Parathyroid adenoma (tissue), 2 donors: ENCODE results near the gene CFAP57.

Experiments used
- H2AFZ ChIP-seq: fragments of 300-600 bp; sonication (generic); one replicate; pipeline ENCODE4 v1.7.0; 2017; ENCODE audit warnings: antibody characterized with exemption, mild to moderate bottlenecking
- H3K27ac ChIP-seq: fragments of 300-600 bp; sonication (generic); one replicate; pipeline ENCODE4 v1.7.0; 2017
- H3K27me3 ChIP-seq: fragments of 300-600 bp; sonication (generic); one replicate; pipeline ENCODE4 v1.7.0; 2017; ENCODE audit warnings: low read length; ENCODE audit not compliant: control insufficient read depth, insufficient read depth
- H3K36me3 ChIP-seq: fragments of 300-600 bp; sonication (generic); one replicate; pipeline ENCODE4 v1.7.0; 2017; ENCODE audit warnings: low read length; ENCODE audit not compliant: control insufficient read depth, insufficient read depth
- H3K4me1 ChIP-seq: fragments of 300-600 bp; sonication (generic); one replicate; pipeline ENCODE4 v1.7.0; 2017; ENCODE audit warnings: control low read depth
- H3K4me2 ChIP-seq: fragments of 300-600 bp; sonication (generic); one replicate; pipeline ENCODE4 v1.7.0; 2017; ENCODE audit warnings: low read length
- H3K4me3 ChIP-seq: fragments of 300-600 bp; sonication (generic); one replicate; pipeline ENCODE4 v1.7.0; 2017; ENCODE audit warnings: low read depth, low read length
- H3K79me2 ChIP-seq: fragments of 300-600 bp; sonication (generic); one replicate; pipeline ENCODE4 v1.7.0; 2017; ENCODE audit warnings: control low read depth
- H3K9ac ChIP-seq: fragments of 300-600 bp; sonication (generic); one replicate; pipeline ENCODE4 v1.7.0; 2017; ENCODE audit warnings: mild to moderate bottlenecking
- H3K9me3 ChIP-seq: fragments of 300-600 bp; sonication (generic); one replicate; pipeline ENCODE4 v1.7.0; 2017; ENCODE audit warnings: low read length; ENCODE audit not compliant: control insufficient read depth
- TF ChIP-seq, protein P1 (sequence below): fragments of 300-600 bp; sonication (generic); IDR thresholded peaks from one replicate; pipeline ENCODE4 v1.7.0; 2017; ENCODE audit warnings: antibody characterized with exemption, mild to moderate bottlenecking
- donor health status: primary hyperparathyroidism.

The CFAP57 gene

DNA sequence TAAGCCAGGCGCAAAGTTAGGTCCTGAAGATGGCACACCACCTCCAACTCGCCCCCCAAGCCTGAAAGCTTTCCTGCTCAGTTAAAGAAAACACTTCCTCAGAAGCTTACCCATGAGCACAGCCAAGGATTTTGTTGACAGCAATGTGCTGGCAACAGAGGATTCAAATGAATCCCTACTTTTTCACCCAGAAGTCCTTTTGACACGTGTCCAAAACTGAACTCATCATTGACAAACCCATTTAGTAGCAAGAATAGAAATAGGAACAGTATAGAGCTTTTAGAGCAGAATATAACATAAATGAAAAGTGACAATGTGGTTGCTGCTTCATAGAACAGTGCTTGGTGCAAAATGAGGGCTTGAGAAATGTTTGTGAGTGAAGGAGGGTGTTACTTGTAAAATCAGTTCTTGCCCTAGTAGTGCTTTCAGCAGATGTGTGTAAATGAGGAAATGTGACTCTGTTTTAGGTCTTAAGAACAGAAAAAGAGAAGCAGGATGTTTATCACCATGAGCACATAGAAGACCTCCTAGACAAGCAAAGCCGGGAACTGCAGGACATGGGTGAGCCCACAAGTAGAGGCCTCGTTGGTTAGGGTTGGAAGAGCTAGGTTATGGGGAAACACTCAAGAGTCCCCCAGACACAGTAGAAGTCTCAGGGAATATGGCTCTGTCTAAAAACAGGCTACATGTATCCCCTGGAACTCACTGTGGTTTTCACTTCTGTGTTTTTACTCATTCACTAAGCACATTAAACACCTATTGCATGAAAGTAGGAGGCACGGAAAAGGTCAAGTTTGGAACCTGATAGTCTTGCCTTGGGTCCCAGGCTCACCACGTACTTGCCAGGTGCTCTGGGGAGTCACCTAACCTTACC lies 49.0 kb downstream of the CFAP57 start:
- H3K4me1 ChIP-seq: no peaks in the 10 kb centered on the region
- no peak overlapping the region for H3K4me2 ChIP-seq
- no peak overlapping the region for H2AFZ ChIP-seq
- H3K4me3 ChIP-seq: no peak overlapping the region
- H3K27me3 ChIP-seq: no peaks in the 10 kb centered on the region
- H3K36me3 ChIP-seq: no peaks in the 10 kb centered on the region
- TF ChIP-seq, protein P1, sequence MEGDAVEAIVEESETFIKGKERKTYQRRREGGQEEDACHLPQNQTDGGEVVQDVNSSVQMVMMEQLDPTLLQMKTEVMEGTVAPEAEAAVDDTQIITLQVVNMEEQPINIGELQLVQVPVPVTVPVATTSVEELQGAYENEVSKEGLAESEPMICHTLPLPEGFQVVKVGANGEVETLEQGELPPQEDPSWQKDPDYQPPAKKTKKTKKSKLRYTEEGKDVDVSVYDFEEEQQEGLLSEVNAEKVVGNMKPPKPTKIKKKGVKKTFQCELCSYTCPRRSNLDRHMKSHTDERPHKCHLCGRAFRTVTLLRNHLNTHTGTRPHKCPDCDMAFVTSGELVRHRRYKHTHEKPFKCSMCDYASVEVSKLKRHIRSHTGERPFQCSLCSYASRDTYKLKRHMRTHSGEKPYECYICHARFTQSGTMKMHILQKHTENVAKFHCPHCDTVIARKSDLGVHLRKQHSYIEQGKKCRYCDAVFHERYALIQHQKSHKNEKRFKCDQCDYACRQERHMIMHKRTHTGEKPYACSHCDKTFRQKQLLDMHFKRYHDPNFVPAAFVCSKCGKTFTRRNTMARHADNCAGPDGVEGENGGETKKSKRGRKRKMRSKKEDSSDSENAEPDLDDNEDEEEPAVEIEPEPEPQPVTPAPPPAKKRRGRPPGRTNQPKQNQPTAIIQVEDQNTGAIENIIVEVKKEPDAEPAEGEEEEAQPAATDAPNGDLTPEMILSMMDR: no peak
- no peak overlapping the region for H3K9ac ChIP-seq
- no peak overlapping the region for H3K27ac ChIP-seq
- no peaks in the 10 kb centered on the region for H3K9me3 ChIP-seq
- no peaks in the 10 kb centered on the region for H3K79me2 ChIP-seq

- no peak overlapping the region for H3K4me3 ChIP-seq
- TF ChIP-seq, protein P1: no peak
- H2AFZ ChIP-seq: no peak overlapping the region
- H3K79me2 ChIP-seq: no peaks in the 10 kb centered on the region
- no peak overlapping the region for H3K27ac ChIP-seq
- no peak overlapping the region for H3K4me2 ChIP-seq
- no peak overlapping the region for H3K9ac ChIP-seq
- H3K4me1 ChIP-seq: no peaks in the 10 kb centered on the region
- H3K27me3 ChIP-seq: no peaks in the 10 kb centered on the region
- no peaks in the 10 kb centered on the region for H3K36me3 ChIP-seq
- H3K9me3 ChIP-seq: no peaks in the 10 kb centered on the region
These were observed 49.7 kb downstream of the CFAP57 start for GRCh38 chr1:43221797-43222196.

DNA sequence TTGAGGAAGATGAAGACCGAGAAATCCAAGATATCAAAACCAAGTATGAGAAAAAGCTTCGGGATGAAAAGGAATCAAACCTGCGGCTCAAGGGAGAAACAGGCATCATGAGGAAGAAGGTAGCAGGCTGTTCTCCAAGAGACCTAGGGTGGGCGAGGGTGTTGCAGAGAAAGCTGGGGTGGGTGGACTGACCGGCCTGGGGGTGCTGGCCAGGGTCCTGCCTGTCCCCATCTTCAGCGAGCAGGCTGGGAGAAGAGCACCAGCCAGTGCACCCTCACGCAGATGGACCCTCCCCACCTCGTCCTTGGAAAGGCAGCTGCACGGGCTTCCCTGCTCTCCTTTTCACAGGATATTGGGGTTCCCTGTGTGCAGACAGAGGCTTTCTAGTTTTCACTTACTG lies 50.7 kb downstream of the CFAP57 start:
- H3K9me3 ChIP-seq: no peaks in the 10 kb centered on the region
- no peak overlapping the region for H2AFZ ChIP-seq
- no peaks in the 10 kb centered on the region for H3K4me1 ChIP-seq
- H3K36me3 ChIP-seq: no peaks in the 10 kb centered on the region
- H3K9ac ChIP-seq: no peak overlapping the region
- H3K4me3 ChIP-seq: no peak overlapping the region
- TF ChIP-seq, protein P1: no peak
- no peak overlapping the region for H3K27ac ChIP-seq
- H3K27me3 ChIP-seq: no peaks in the 10 kb centered on the region
- no peak overlapping the region for H3K4me2 ChIP-seq
- no peaks in the 10 kb centered on the region for H3K79me2 ChIP-seq

GRCh38 chr1:43225168-43225567 lies 53.0 kb downstream of the CFAP57 start:
- H2AFZ ChIP-seq: no peak overlapping the region

More at GRCh38 chr1:43225168-43225567, 53.0 kb downstream of the CFAP57 start:
- no peaks in the 10 kb centered on the region for H3K4me1 ChIP-seq
- no peaks in the 10 kb centered on the region for H3K27me3 ChIP-seq
- no peak overlapping the region for H3K27ac ChIP-seq
- no peaks in the 10 kb centered on the region for H3K79me2 ChIP-seq
- TF ChIP-seq, protein P1: no peak
- no peak overlapping the region for H3K4me3 ChIP-seq
- H3K9ac ChIP-seq: no peak overlapping the region
- H3K36me3 ChIP-seq: no peaks in the 10 kb centered on the region
- no peaks in the 10 kb centered on the region for H3K9me3 ChIP-seq
- H3K4me2 ChIP-seq: no peak overlapping the region
